Activated naive CD4-positive, alpha-beta T cell (primary cell): Measurements from ENCODE around the gene WWC2.
"Not testable (repeated sequence)": the region's sequence is repeated elsewhere in the genome, so short reads cannot be mapped to it uniquely, and the experiment has no call there.

ENCODE experiments used
- DNase-seq, 4 experiments: peaks; one replicate each; lab custom pipeline; 2025; lab: John Stamatoyannopoulos, UW

Gene WWC2

GRCh38 chr4:183299464-183299863 is 200.4 kb downstream of the WWC2 start:
- DNase-seq, result no peak

- DNase-seq, result no peak
Observed at GRCh38 chr4:183300070-183300469, 201.0 kb downstream of the WWC2 start.

- DNase-seq, result no peak
Observed at GRCh38 chr4:183300655-183301054, 201.6 kb downstream of the WWC2 start.

GRCh38 chr4:183303301-183303700 is 204.2 kb downstream of the WWC2 start:
- no peak for DNase-seq

GRCh38 chr4:183304067-183304466 is 205.0 kb downstream of the WWC2 start:
- DNase-seq, result no peak

GRCh38 chr4:183304538-183304937 is 205.5 kb downstream of the WWC2 start:
- DNase-seq, result no peak

GRCh38 chr4:183306811-183307210 is 207.8 kb downstream of the WWC2 start:
- no peak for DNase-seq

- no peak for DNase-seq
Observed at GRCh38 chr4:183312841-183313240, 213.8 kb downstream of the WWC2 start.

- DNase-seq, result no peak
Observed at GRCh38 chr4:183314336-183314735, 215.3 kb downstream of the WWC2 start.

GRCh38 chr4:183314806-183315205 is 215.7 kb downstream of the WWC2 start:
- no peak for DNase-seq

- no peak for DNase-seq
Observed at GRCh38 chr4:183318656-183319055, 219.6 kb downstream of the WWC2 start.

GRCh38 chr4:183320211-183321059 is 221.4 kb downstream of the WWC2 start, which contains the start of gene CLDN22:
TSS of gene CLDN22 (minus strand) at chr4:183320276. CDS start at chr4:183320218, 58 bp downstream.
- no peak for DNase-seq

- no peak for DNase-seq
Observed at GRCh38 chr4:183321079-183321478, 222.0 kb downstream of the WWC2 start.

GRCh38 chr4:183321516-183321915 is 222.5 kb downstream of the WWC2 start:
- DNase-seq, result no peak

GRCh38 chr4:183322326-183322725 is 223.3 kb downstream of the WWC2 start, which contains the start of gene CLDN24:
TSS of gene CLDN24 (minus strand) at chr4:183322426. CDS start at chr4:183322426, 0 bp downstream.
- DNase-seq, result no peak

- DNase-seq, result no peak
Observed at GRCh38 chr4:183323295-183323694, 224.2 kb downstream of the WWC2 start.

GRCh38 chr4:183324056-183324455 is 225.0 kb downstream of the WWC2 start:
- not testable (repeated sequence) for DNase-seq

- no peak for DNase-seq
Observed at GRCh38 chr4:183324619-183325018, 225.6 kb downstream of the WWC2 start.

GRCh38 chr4:183326387-183326786 is 227.3 kb downstream of the WWC2 start:
- DNase-seq, result not testable (repeated sequence)

- DNase-seq, result no peak
Observed at GRCh38 chr4:183326853-183327252, 227.8 kb downstream of the WWC2 start.

GRCh38 chr4:183327827-183328226 is 228.8 kb downstream of the WWC2 start:
- DNase-seq, result no peak

- DNase-seq, result no peak
Observed at GRCh38 chr4:183328832-183329231, 229.8 kb downstream of the WWC2 start.

GRCh38 chr4:183329244-183329643 is 230.2 kb downstream of the WWC2 start:
- DNase-seq, result no peak
